Globus pallidus (tissue), 1 donor: ENCODE results near the gene HUS1.
"Not testable (repeated sequence)": the region's sequence is repeated elsewhere in the genome, so short reads cannot be mapped to it uniquely, and the experiment has no call there.

Experiments
- DNase-seq: peaks from one replicate; pipeline ENCODE4 v3.0.0-alpha.2; 2015; ENCODE audit warnings: low spot score

Gene HUS1

GRCh38 chr7:47944536-47945260 is 34.7 kb downstream of the HUS1 start:
- DNase-seq = no peak

DNA sequence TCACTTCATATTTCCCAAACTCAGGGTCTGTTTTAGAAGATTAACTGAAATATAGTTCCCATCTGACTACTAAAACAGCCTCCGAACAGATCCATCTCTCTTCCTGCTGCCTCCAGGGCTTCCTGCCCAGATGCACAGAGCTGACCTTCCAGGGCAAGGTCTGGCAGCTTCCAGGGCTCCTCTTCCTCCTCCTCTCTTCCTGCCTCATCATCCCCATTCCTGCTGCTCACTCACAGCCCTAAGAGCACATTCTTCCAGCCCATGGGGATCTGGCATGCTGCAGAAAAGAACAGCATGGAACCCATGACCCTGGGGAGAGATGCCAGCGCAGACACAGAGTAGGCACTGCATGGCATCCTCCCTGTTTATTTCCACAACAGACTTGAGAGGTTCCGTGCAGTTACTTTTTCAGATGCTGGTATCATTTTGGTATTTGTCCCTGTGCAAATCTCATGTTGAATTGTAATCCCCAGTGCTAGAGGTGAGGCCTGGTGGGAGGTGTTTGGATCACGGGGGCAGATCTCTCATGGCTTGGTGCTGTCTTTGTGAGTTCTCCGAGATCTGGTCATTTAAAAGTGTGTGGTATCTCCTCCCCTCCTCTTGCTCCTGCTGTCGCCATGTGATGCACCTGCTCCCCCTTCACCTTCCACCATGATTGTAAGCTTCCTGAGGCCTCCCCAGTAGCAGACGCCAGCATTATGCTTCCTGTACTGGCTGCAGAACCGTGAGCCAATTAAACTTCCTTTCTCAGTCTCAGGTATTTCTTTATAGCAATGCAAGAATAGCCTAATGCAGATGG is 35.5 kb downstream of the HUS1 start:
- no peak for DNase-seq

GRCh38 chr7:47942651-47943050 is 36.8 kb downstream of the HUS1 start:
- DNase-seq = not testable (repeated sequence)

- no peak for DNase-seq
These were observed 37.3 kb downstream of the HUS1 start for GRCh38 chr7:47942132-47942531.

- DNase-seq = no peak
These were observed 38.1 kb downstream of the HUS1 start for GRCh38 chr7:47941136-47941844.

DNA sequence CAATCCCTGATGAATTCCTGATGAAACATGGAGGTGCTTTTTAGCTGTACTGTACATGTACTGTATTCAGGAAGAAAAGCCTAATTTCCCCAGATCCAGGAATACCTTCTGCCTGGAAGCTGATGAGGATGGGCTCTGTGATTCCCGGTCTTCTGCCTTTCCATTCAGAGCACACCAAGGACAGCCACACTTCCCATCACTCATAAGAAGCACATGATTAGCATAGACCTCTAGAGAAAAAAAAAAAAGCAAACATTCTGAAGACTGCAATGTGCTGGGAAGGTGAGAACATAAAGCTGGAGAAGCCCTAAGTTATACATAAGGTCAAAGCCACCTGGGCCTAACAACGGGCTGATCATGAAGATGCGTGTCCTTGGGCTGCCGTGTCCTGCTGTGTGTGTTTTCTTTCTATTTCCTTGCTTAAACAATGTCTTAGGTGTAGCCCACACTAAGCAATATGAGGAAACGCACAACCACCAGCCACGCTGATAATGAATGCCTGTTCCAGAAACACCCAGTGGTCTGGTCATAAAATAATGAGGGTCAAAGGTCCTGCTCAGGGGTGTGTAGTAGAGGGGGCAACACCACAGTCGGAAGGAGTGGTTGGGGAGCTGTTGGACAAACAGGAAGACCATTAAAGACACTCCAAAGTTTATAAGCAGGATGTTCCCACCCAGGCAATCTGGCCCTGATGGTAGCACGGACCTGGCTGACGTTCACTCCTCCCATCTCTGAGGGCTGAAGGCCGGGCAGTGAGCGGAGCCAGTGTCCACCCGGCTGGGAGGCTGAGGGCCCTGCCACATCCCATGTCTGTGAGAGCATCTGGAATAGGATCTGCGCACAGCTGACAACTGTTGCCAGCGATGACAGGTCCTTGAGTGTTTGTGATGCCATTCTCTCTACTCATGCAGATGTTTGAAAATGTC is 39.1 kb downstream of the HUS1 start:
- DNase-seq = no peak

DNA sequence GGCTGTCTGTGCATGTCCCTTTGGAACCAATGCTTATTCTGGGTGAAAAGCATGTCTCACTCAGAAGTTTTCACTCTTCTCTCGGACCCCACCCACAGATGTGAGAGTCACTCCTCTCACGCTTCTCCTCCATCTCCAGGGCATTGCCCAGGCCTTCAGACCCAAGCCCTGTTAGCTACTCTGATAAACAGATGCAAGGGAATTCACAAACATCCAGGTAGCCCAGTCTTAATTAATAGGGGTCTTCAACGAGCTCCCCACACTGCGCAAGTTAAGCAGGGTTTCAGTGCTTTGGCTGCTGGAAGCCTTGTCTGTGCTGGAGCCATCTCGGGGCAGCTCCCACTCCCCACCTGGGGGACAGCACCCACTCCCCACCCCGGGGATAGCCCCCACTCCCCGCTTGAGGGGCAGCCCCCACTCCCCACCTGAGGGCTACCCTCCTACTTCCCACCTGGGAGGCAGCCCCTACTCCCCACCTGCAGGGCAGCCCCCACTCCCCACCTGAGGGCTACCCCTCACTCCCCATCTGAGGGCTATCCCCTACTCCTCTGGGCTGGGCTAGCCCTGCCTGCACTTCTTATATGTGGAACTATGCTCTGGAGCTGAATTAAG is 39.9 kb downstream of the HUS1 start:
- DNase-seq = no peak

DNA sequence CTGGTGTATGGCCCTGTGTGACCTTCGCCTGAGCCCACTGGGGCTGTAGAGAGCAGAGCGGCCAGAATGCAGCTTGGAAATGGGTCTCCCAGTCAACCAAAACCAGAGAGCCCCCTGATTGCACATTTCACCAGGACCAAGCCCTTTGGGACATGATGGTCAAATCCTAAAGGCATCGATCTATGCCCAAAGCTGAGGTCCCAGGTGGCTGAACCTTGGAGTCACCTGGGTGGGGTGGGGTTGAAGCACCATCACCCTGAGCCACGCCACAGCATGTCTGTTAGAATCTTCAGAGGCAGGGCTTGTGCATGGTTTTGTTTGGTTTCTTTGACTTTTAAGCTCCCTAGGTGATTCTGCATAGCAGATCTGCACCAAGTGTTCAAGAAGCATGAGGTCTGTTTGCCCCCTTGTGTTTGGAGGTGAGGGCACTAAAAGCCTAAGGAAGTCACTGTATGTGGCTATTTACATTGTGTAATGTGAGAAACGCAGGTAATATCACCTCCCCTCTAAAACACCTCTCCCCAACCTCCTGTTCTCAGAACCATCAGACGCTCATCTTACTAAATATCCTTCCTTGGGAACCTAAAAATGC is 40.7 kb downstream of the HUS1 start:
- no peak for DNase-seq

GRCh38 chr7:47937711-47938573 is 41.5 kb downstream of the HUS1 start:
- no peak for DNase-seq

DNA sequence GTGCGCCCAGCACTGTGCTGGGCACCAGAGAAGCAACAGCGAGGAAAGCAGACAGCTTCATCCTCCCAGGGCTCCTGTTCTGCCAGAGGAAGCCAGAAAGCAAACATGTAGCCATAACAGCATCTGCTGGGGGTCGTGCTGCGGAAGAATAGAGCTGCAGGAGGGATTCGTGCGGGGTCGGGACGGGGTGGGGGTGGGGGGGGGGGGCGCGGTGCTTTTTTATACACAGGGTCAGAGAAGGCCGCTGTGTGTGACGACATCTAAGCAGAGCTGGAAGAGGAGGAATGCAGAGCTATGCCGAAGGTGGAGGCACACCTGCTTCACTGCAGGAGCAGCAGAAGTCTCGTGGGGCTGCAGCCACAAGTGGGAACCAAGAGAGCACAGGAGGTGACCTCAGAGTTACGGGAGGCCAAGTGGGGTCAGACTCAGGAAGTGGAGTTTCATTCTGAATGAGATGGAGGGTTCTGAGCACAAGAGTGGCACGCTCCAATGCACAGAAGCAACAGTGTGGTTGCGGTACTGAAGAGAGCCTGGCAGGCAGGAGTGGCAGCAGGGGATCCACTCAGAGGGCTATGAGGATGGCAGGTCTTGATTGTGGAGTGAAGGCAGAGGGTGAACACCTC is 42.2 kb downstream of the HUS1 start:
- no peak for DNase-seq

DNA sequence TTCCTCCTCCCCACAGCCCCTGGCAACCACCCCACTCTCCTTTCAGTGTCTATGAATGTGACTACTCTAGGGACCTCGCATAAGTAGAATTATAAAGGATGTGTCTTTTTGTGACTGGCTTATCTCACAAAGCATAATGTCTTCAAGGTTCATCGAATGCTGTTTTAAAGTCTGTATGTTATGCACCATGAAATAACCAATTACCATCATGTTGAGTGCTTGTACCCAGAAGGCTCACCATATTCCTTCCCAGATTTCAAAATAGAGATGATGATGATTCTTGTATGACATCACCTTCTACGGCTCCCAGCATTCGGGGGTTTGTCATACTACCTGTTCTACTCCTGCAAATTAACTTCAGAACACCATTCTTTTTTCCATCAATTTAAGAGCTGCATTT is 43.1 kb downstream of the HUS1 start:
- no peak for DNase-seq

DNA sequence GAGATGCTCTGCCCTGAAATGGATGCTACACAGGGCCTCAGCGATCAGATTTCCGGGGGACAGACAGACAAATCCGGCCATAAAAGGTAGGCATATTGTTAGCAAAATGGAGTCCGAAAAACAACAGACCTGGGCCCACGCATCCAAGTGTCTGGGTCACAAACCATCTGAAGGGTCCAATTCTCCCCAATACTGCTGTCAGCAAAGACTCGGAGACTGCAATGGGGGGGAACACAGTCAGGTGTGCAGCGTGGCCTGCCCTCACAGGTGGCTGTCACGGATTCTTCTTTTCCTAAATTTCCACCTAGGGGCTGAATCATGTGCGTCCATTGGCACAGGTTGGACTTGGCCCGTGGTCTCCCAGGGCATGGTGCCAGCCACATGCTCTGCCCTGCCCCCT is 44.1 kb downstream of the HUS1 start:
- no peak for DNase-seq

DNA sequence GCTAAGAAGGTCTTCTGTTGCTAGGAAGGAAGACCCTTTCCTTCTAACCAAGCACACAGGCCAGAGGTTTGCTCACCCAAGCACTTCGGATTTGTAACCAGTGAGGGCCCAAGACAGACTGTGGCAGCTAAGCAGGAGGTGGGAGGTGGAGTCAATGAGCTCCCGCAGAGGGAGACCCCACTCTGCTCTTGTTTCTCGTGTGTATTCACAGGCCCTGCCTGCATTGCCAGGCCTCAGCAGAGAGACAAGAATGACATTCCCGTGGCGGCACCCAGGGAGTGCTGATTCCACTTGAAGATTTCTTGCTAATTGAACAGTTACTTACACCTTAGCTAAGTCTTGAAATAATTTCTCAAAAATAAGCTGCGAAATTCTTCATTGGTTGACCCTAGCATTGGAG is 44.6 kb downstream of the HUS1 start:
- DNase-seq = no peak

DNA sequence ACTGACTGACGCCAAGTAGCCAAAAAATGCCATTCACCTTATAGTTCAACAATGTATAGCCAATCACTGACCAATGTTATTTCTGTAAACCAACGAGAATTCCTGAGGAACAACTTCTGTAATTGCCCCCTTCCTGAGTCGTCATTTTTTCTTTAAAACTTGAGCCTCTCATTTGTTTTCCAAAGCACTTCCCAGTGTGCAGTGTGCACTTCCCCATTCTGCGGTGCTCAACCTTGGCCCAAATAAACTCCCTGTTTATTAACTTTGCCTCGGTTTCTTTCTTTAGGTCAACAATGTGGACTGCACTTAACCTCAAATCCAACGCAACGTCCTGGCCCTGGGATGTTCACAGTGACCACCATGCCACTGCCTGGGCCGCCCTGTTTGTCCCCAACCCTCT is 46.2 kb downstream of the HUS1 start:
- no peak for DNase-seq

DNA sequence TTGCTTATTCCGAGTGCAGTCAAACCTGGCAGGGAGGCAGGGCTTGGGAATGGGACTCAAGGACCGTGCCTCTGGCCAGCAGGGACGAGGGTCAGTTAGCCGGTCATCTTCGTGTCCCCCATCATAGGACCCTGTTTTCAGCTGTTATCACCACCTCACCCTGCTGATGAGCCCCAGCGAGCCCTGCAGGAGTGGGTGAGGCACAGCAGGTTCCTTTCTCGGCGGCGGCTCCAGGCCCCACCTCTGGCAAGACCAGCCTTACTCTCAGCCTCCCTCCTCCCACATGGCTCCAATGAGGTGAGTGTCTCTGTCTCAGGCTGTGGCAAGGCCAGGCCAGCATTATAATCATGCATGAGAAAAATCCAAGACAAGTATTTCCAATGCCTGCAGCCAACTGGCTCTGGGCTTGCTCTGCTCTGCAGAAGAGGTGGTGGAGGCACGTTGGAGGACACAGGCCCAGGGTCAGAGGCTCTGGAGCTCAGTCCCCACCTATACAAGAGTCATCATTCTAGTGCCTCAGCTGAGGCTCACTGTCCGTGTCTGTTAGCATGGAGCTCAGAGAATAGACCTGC is 46.9 kb downstream of the HUS1 start:
- DNase-seq = no peak

DNA sequence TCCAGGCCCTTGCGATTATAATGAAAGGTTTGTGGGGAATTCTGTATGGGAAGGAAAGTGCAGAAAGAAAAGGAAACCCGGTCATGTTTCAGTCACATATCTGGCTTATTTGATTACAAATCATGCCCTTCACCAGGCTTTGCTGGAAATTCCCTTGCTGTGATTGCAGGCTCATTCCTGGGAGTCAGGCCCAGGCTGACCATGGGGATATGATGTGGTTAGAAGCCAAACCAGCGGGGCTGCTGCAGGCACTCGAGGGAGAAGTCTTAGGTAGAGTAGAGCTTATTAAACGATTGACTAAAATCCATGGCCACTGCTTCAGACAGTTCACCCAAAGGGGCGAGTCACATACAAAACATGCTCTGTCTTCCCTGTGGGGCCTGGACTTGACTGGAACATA is 47.4 kb downstream of the HUS1 start:
- DNase-seq = no peak

DNA sequence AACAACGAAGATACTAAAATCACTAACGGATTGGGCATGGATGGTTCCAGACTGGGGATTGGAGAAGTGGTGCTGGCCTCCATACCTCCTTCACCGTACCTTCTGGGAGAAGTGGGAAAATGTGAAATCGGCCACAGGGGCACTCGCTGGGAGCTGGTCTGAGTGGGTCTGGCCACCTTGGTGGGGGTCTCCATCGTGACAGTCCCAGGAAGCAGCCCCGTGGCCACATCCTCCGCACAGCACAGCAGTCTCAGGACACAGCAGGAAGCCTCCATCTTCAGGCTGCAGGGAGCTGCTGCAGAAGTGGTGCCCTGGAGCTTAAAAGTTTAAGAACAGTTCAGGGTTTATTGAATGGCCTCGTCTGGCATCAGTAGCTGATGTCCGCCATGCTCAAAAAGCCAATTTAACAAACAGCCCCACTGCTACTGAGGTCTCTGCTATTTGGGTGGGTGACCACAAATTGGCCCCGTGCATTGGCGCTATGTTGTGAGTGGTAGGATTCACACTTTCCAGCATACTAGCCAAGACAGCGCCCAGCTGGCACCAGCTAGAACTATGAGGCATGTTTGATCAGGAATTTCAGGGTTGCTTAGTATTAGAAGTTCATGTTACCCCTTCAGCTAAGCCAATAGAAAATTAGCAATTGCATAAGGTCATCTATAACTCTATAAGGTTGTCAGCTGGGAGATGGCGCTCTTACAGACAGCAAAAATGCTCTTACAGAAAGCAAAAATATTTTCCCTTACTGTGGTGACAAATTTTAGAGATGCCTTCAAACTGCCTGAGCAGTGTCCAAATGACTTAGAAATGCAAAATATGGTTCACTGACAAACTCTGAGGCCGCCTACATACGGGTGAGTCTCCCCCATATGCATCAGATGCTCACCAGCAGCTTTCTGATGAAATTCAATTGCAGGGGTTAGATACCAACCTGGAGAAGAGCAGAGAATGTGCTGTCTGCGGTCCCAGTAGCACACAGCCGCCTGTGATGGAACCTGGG is 48.1 kb downstream of the HUS1 start:
- no peak for DNase-seq

DNA sequence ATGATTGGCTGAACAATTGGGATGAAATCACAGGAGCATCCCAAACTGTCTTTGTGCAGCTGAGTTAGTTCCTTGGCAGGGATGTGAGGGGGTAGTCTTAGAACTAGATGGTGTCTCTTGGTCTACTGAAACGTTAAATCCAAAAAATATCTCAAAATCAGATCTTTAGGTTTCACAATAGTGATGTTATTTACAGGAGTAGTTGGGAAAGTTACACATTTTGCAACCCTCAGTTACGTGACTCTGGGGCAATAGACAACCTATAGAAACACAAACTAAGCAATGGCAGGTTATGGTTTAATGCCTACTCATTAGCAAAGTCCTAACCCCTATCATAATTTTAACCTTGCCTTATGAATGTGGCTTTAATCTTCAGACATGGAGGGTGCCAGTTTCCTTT is 55.1 kb downstream of the HUS1 start:
- DNase-seq = no peak
